GM12878 (cell line): ENCODE results near the gene TTC23. TPM values are rescaled to one million over a fixed set of nuclear protein-coding genes. Genes with fewer than 3 reads are reported as not detected.

Source experiments
- ATAC-seq: fragments of 200-7000 bp; cut with Tn5 transposase; 3 replicates; pipeline ENCODE4 v1.9.1; 2020; ENCODE audit warnings: mild to moderate bottlenecking, moderate library complexity
- BruUV-seq: library from RNA; stranded (reverse); fragments of 400-500 nt; replicated peaks from 2 replicates; lab custom pipeline; 2021; lab: Mats Ljungman, UMichigan
- CTCF ChIA-PET: fragments of 300-600 bp; sonication (Branson Sonifier 250); formaldehyde crosslinking; extraction: SDS; loops from one replicate; lab custom pipeline; 2021; ENCODE audit warnings: inconsistent platforms; lab: Yijun Ruan, JAX
- POLR2A ChIA-PET: fragments of 350-600 bp; formaldehyde crosslinking; extraction: SDS; loops from one replicate; lab custom pipeline; 2021; ENCODE audit warnings: inconsistent platforms; lab: Charles Lee
- RAD21 ChIA-PET: fragments of 300-600 bp; sonication (Branson Sonifier 250); formaldehyde crosslinking; loops from one replicate; lab custom pipeline; 2023; ENCODE audit warnings: antibody characterized with exemption; ENCODE audit not compliant: unreplicated experiment; lab: Charles Lee
- SMC1A ChIA-PET: fragments of 300-600 bp; sonication (Branson Sonifier 250); formaldehyde crosslinking; loops from one replicate; lab custom pipeline; 2023; ENCODE audit not compliant: unreplicated experiment, uncharacterized antibody; lab: Charles Lee
- DNase-seq: peaks from one replicate; pipeline ENCODE4 v3.0.0-alpha.2; 2011; ENCODE audit warnings: low read depth, low spot score
- FAIRE-seq: peaks from 3 replicates; lab custom pipeline; 2011; peaks lifted over from hg19 to GRCh38; lab: Jason Lieb, UNC
- H2AFZ ChIP-seq: 2 replicates; pipeline ENCODE4 v1.6.0; 2011; ENCODE audit warnings: low read depth, low read length, control low read depth; ENCODE audit not compliant: control insufficient read depth
- H3K27ac ChIP-seq: 2 replicates; pipeline ENCODE4 v1.5.1; 2011; ENCODE audit warnings: control low read depth; ENCODE audit not compliant: control insufficient read depth, insufficient read depth
- H3K27me3 ChIP-seq, 2 experiments: replicated peaks in 1 of 2; 2 replicates each; pipeline versions ENCODE4 v1.6.0 to v1.6.1; 2011; ENCODE audit warnings: low read length in 1 of 2; ENCODE audit not compliant: control insufficient read depth in 2 of 2, insufficient read depth in 2 of 2
- H3K36me3 ChIP-seq, 2 experiments: 2 replicates each; pipeline ENCODE4 v1.5.1; 2011; ENCODE audit warnings: low read length in 1 of 2; ENCODE audit not compliant: control insufficient read depth in 2 of 2, insufficient read depth in 2 of 2
- H3K4me1 ChIP-seq: 2 replicates; pipeline ENCODE4 v1.6.1; 2011; ENCODE audit warnings: mild to moderate bottlenecking, low read length, moderate library complexity, mixed read lengths; ENCODE audit not compliant: control insufficient read depth, insufficient read depth
- H3K4me2 ChIP-seq: 2 replicates; pipeline ENCODE4 v1.6.0; 2011; ENCODE audit warnings: control low read depth; ENCODE audit not compliant: control insufficient read depth, insufficient read depth
- H3K4me3 ChIP-seq: fragments of 200-600 bp; sonication (generic); 2 replicates; pipeline ENCODE4 v1.5.1; 2016
- H3K79me2 ChIP-seq: 2 replicates; pipeline ENCODE4 v1.6.0; 2011; ENCODE audit warnings: low read length; ENCODE audit not compliant: control insufficient read depth, insufficient read depth
- H3K9ac ChIP-seq: 2 replicates; pipeline ENCODE4 v1.8.0; 2011; ENCODE audit warnings: low read length, control low read depth, mixed read lengths; ENCODE audit not compliant: control insufficient read depth, insufficient read depth
- H3K9me3 ChIP-seq: replicated peaks from 3 replicates; pipeline ENCODE4 v1.5.1; 2011; ENCODE audit warnings: mild to moderate bottlenecking, low read length; ENCODE audit not compliant: control insufficient read depth, insufficient read depth
- H4K20me1 ChIP-seq: 2 replicates; pipeline ENCODE4 v1.6.0; 2011; ENCODE audit not compliant: control insufficient read depth, insufficient read depth
- ATF3 ChIP-seq: IDR thresholded peaks from 2 replicates; pipeline ENCODE4 v1.6.1; 2011; ENCODE audit warnings: low read depth, mild to moderate bottlenecking, low read length, moderate library complexity, borderline replicate concordance; ENCODE audit errors: extremely low read depth
- BCL3 ChIP-seq: IDR thresholded peaks from 2 replicates; pipeline ENCODE4 v1.6.1; 2011; ENCODE audit warnings: borderline replicate concordance, low read depth, mild to moderate bottlenecking, moderate library complexity, low read length; ENCODE audit not compliant: insufficient read depth, poor library complexity, severe bottlenecking
- CEBPZ ChIP-seq: fragments of 150-350 bp; IDR thresholded peaks from 2 replicates; pipeline ENCODE4 v1.6.1; 2016; ENCODE audit warnings: low read depth, low read length
- EED ChIP-seq: sonication (generic); IDR thresholded peaks from 2 replicates; pipeline ENCODE4 v1.6.1; 2016; ENCODE audit warnings: antibody characterized with exemption, low read depth
- IKZF2 ChIP-seq, 2 experiments: fragments of 450-650 bp; IDR thresholded peaks; 2 replicates each; pipeline ENCODE4 v1.6.1; 2017; ENCODE audit warnings: mild to moderate bottlenecking in 2 of 2, moderate library complexity in 2 of 2
- NR2F1 ChIP-seq: fragments of 450-650 bp; conservative IDR thresholded peaks from 2 replicates; pipeline ENCODE4 v1.6.1; 2017; ENCODE audit warnings: mild to moderate bottlenecking
- PAX8 ChIP-seq: fragments of 450-650 bp; IDR thresholded peaks from 2 replicates; pipeline ENCODE4 v1.6.1; 2017; ENCODE audit warnings: mild to moderate bottlenecking, moderate library complexity
- SKIL ChIP-seq: fragments of 450-650 bp; IDR thresholded peaks from 2 replicates; pipeline ENCODE4 v1.6.1; 2017; ENCODE audit warnings: mild to moderate bottlenecking, low read depth, inconsistent platforms; ENCODE audit not compliant: poor library complexity, severe bottlenecking
- SMAD1 ChIP-seq: fragments of 450-650 bp; IDR thresholded peaks from 2 replicates; pipeline ENCODE4 v1.6.1; 2018; ENCODE audit warnings: mild to moderate bottlenecking, low read depth; ENCODE audit not compliant: partially characterized antibody
- TCF7 ChIP-seq: IDR thresholded peaks from 2 replicates; pipeline ENCODE4 v1.6.1; 2014; ENCODE audit warnings: antibody characterized with exemption, borderline replicate concordance
- WRNIP1 ChIP-seq: IDR thresholded peaks from 2 replicates; pipeline ENCODE4 v1.6.1; 2011; ENCODE audit warnings: low read depth, low read length, improper control_type of control experiment, borderline replicate concordance
- ZBTB33 ChIP-seq: fragments of 450-650 bp; IDR thresholded peaks from 2 replicates; pipeline ENCODE4 v1.6.1; 2017; ENCODE audit warnings: mild to moderate bottlenecking
- ZNF384 ChIP-seq: IDR thresholded peaks from 2 replicates; pipeline ENCODE4 v1.6.1; 2012; ENCODE audit warnings: low read depth, mild to moderate bottlenecking, low read length, improper control_type of control experiment, borderline replicate concordance
- WGBS: methylation state at CpG from one replicate; pipeline ENCODE4 v1.1.6; 2016; ENCODE audit warnings: low lambda C conversion rate; ENCODE audit not compliant: insufficient replicate concordance, insufficient coverage; ENCODE audit errors: missing lambda C conversion rate; 5-methylcytosine and 5-hydroxymethylcytosine counted together
- in situ Hi-C: fragments of 300-500 bp; cut with MboI; formaldehyde crosslinking; loops from 9 replicates; pipeline ENCODE4 v1.14.3; 2018; ENCODE audit warnings: mixed read lengths
- intact Hi-C: fragments of 100-400 bp; cut with micrococcal nuclease; formaldehyde crosslinking; loops from one replicate; pipeline ENCODE4 v1.14.2; 2022; ENCODE audit not compliant: unreplicated experiment
- polyA plus RNA-seq, 11 experiments: library from polyadenylated mRNA; depleted of rRNA in 4 of 11; unstranded in 6 of 11; stranded (reverse) in 5 of 11; fragments of >200 nt; fragmentation: Nextera tagmentation in 4 of 11; fragmentation: Illumina TruSeq in 1 of 11; extraction: Ambion mirVana in 4 of 11; extraction: Trizol in 1 of 11; gene quantifications; 1 replicate in 1 of 11; 2 replicates in 10 of 11; pipeline versions ENCODE4 v1.2.1 to v1.2.3, GENCODE V29; 2011 to 2016; ENCODE audit warnings: inconsistent platforms in 2 of 11, missing spikeins in 2 of 11, low read depth in 1 of 11
- total RNA-seq, 4 experiments: library from RNA; depleted of rRNA in 3 of 4; stranded (reverse); fragments of >200 nt in 3 of 4; fragmentation: Illumina TruSeq in 1 of 4; extraction: Trizol in 1 of 4; gene quantifications; 2 replicates each; pipeline versions ENCODE4 v1.2.1 to v1.2.3, GENCODE V29; 2013 to 2021

Gene TTC23
- total and polyA plus RNA-seq, 10 of the 15 experiments (the other 5 are each of a cell fraction or from before 2014, with no cell fraction given) = 1.2 to 9.0 (median 6.5) TPM

- WGBS = 43% methylated on average over 3 of the region's 3 CpGs
- no peaks in the 10 kb centered on the region for H3K4me1 ChIP-seq
- in situ Hi-C loops = no loop called here
- no peaks in the 10 kb centered on the region for H3K27me3 ChIP-seq
- ChIA-PET POLR2A (no interaction called here), SMC1A (interaction anchor here (1.3 to 1.5 kb wide), 2 partner anchors 11 to 14 kb away, joined by 3 to 4 read pairs; no protein-coding TSS in a partner anchor), CTCF (no interaction called here), RAD21 (interaction anchor here (1.0 kb wide), 1 partner anchor 121 kb away, joined by 3 read pairs; the partner anchor contains the start of gene SYNM)
- no peak overlapping the region for H3K4me3 ChIP-seq
- no peak overlapping the region for H3K9ac ChIP-seq
- H3K27ac ChIP-seq = no peak overlapping the region
- no peak overlapping the region for H3K4me2 ChIP-seq
- peaks cover 0 to 4% of the 10 kb centered on the region in 2 experiments; a peak in 1 of 4 replicates for H3K36me3 ChIP-seq
- H3K79me2 ChIP-seq = no peaks in the 10 kb centered on the region
- H2AFZ ChIP-seq = no peak overlapping the region
- intact Hi-C loops = no loop called here
- DNase-seq (no peak), ATAC-seq (no peak), FAIRE-seq (no peak)
- BruUV-seq = TSS peak; percentile 42
- no peaks in the 10 kb centered on the region for H3K9me3 ChIP-seq
- no peaks in the 10 kb centered on the region for H4K20me1 ChIP-seq
- no peak for TF ChIP-seq ATF3
- TF ChIP-seq TCF7 = no peak
- no peak for TF ChIP-seq CEBPZ
- no peak for TF ChIP-seq ZBTB33
- TF ChIP-seq SMAD1 = no peak
- TF ChIP-seq BCL3 = no peak
- no peak for TF ChIP-seq IKZF2 (IDR thresholded peaks at IDR 0.05)
- no peak for TF ChIP-seq PAX8
- no peak for TF ChIP-seq WRNIP1
- no peak for TF ChIP-seq ZNF384
- TF ChIP-seq SKIL = no peak
- TF ChIP-seq NR2F1 = no peak
- TF ChIP-seq EED = no peak
Observed at GRCh38 chr15:99226802-99227201, 22.6 kb downstream of the TTC23 start.
